Measurements from ENCODE around the gene GOSR2. TPM values are rescaled to one million over a fixed set of nuclear protein-coding genes. Genes with fewer than 3 reads are reported as not detected.

Gene GOSR2
- total and polyA plus RNA-seq, 2 donors (not counting 3 experiments of a cell fraction or from before 2014, with no cell fraction given), result 48.6 to 54.7 TPM

DNA sequence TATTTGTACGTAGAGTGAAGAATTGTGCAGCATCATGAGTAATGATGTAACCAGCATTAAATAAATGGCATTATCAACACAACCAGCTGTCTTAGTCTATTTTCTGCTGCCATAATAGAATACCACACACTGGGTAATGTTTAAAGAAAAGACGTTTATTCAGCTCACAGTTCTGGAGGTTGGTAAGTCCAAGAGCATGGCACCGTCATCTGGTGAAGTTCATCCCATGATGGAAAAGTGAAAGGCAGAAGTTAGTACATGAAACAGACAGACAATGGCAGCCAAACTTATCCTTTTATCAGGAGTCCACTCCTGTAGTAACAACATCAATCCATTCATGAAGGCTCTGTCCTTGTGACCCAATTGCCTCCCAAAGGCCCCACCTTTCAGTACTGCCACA, 6.3 kb upstream of the GOSR2 start:
- no peak for FAIRE-seq
- no peaks in the 10 kb centered on the region for H4K20me1 ChIP-seq (replicated peaks; ENCODE audit: control insufficient read depth, extremely low read depth, insufficient read depth, low read length)
- CTCF ChIA-PET, result no interaction called here

More for the DNA sequence above, 6.3 kb upstream of the GOSR2 start:
- intact Hi-C loops (cut with micrococcal nuclease), result no loop called here
- DNase-seq (ENCODE audit: low read depth, low spot score), result no peak
- H3K4me3 ChIP-seq (replicated peaks in 1 of 3; ENCODE audit: insufficient read depth in 1 of 3, low read depth in 1 of 3, low read length in 3 of 3), result no peak overlapping the region
- no peaks in the 10 kb centered on the region for H3K9me3 ChIP-seq (replicated peaks; ENCODE audit: control insufficient read depth, insufficient read depth, low read length)
- dilution Hi-C loops (cut with MboI; ENCODE audit: extremely low pct_ligation_motif_present, low sequenced_read_pairs), result no loop called here
- no TSS peak for BruUV-seq (replicated peaks)
- no peaks in the 10 kb centered on the region for H3K27me3 ChIP-seq (ENCODE audit: control insufficient read depth in 2 of 2, insufficient read depth in 2 of 2, low read length in 2 of 2)
- no peak overlapping the region for H2AFZ ChIP-seq (ENCODE audit: low read depth, low read length)
- H3K79me2 ChIP-seq (ENCODE audit: control insufficient read depth, insufficient read depth, low read length), result no peaks in the 10 kb centered on the region
- POLR2A ChIA-PET, result no interaction called here
- H3K36me3 ChIP-seq (ENCODE audit: control insufficient read depth in 2 of 2, extremely low read depth in 1 of 2, insufficient read depth in 2 of 2, low read length in 2 of 2), result no peaks in the 10 kb centered on the region
- no peaks in the 10 kb centered on the region for H3K4me1 ChIP-seq (ENCODE audit: control insufficient read depth, extremely low read depth, insufficient read depth, low read length)
- H3K9ac ChIP-seq (replicated peaks; ENCODE audit: extremely low read depth, insufficient read depth, low read length), result no peak overlapping the region
- no peaks in the 10 kb centered on the region for H3K9me1 ChIP-seq (replicated peaks; ENCODE audit: control insufficient read depth, extremely low read depth, insufficient read depth, low read length)
- H3K27ac ChIP-seq (ENCODE audit: insufficient read depth, low read depth, low read length), result no peak overlapping the region
- no peak overlapping the region for H3K4me2 ChIP-seq (ENCODE audit: insufficient read depth, low read length)
- no peak for TF ChIP-seq JUN (IDR thresholded peaks at IDR 0.05; ENCODE audit: borderline replicate concordance, insufficient read depth, insufficient read length, low read depth)
- no peak for TF ChIP-seq EZH2 (IDR thresholded peaks at IDR 0.05; ENCODE audit: borderline replicate concordance, low read depth, low read length, severe bottlenecking)
- TF ChIP-seq MYC (IDR thresholded peaks at IDR 0.05; ENCODE audit: low read depth, low read length), result no peak
- TF ChIP-seq CTCF (IDR thresholded peaks at IDR 0.05; ENCODE audit: extremely low read depth in 1 of 2, insufficient read depth in 1 of 2, low read depth in 1 of 2, low read length in 2 of 2), result no peak
- no peak for TF ChIP-seq POLR2AphosphoS5 (IDR thresholded peaks at IDR 0.05; ENCODE audit: insufficient read depth, low read depth, low read length)
- no peak for TF ChIP-seq FOS (IDR thresholded peaks at IDR 0.05; ENCODE audit: borderline replicate concordance, insufficient read depth, low read length)
- TF ChIP-seq MAX (IDR thresholded peaks at IDR 0.05; ENCODE audit: insufficient read depth, insufficient read length), result no peak
